Sigmoid colon (tissue), 7 donors: Measurements from ENCODE around the gene CTDP1. TPM values are rescaled to one million over a fixed set of nuclear protein-coding genes. Genes with fewer than 3 reads are reported as not detected.

Source experiments
- DNase-seq: peaks from one replicate; pipeline ENCODE4 v3.0.0-alpha.2; 2019
- H3K27ac ChIP-seq, 4 donors: fragments of 200-600 bp; sonication (generic); one replicate each; pipeline ENCODE4 v1.5.1; 2016 to 2019; ENCODE audit warnings: mild to moderate bottlenecking in 1 of 4
- H3K27me3 ChIP-seq, 3 donors: fragments of 200-600 bp; sonication (generic); one replicate each; pipeline ENCODE4 v1.5.1; 2019; ENCODE audit warnings: mild to moderate bottlenecking in 1 of 3
- H3K36me3 ChIP-seq, 4 donors: fragments of 200-600 bp; sonication (generic); one replicate each; pipeline ENCODE4 v1.5.1; 2016 to 2019
- H3K4me1 ChIP-seq, 4 donors: fragments of 200-600 bp; sonication (generic); one replicate each; pipeline ENCODE4 v1.5.1; 2017 to 2019
- H3K4me3 ChIP-seq, 4 donors: fragments of 200-600 bp; sonication (generic); one replicate each; pipeline ENCODE4 v1.5.1; 2017 to 2019; ENCODE audit warnings: mild to moderate bottlenecking in 2 of 4, moderate library complexity in 1 of 4
- H3K9me3 ChIP-seq, 4 donors: fragments of 200-600 bp in 3 of 4; sonication (generic) in 3 of 4; one replicate each; pipeline versions ENCODE4 v1.5.1 to v1.6.1; 2013 to 2019
- CTCF ChIP-seq, 4 experiments: fragments of 450-650 bp in 3 of 4; fragments of 200-600 bp in 1 of 4; IDR thresholded peaks; one replicate each; pipeline ENCODE4 v1.5.1; 2016 to 2019; ENCODE audit warnings: antibody characterized with exemption in 4 of 4, mild to moderate bottlenecking in 3 of 4, moderate library complexity in 2 of 4
- EP300 ChIP-seq, 4 donors: sonication (generic); formaldehyde crosslinking; IDR thresholded peaks; one replicate each; pipeline ENCODE4 v1.6.1; 2017; ENCODE audit warnings: antibody characterized with exemption in 4 of 4
- POLR2A ChIP-seq, 2 donors: fragments of 450-650 bp; IDR thresholded peaks; one replicate each; pipeline ENCODE4 v1.6.1; 2016; ENCODE audit warnings: antibody characterized with exemption in 2 of 2, mild to moderate bottlenecking in 2 of 2, moderate library complexity in 2 of 2
- POLR2AphosphoS5 ChIP-seq, 4 donors: sonication (generic); formaldehyde crosslinking; IDR thresholded peaks; one replicate each; pipeline ENCODE4 v1.6.1; 2017; ENCODE audit warnings: antibody characterized with exemption in 4 of 4
- WGBS, 2 donors: extraction: QIAGEN DNeasy Blood & Tissue Kit; methylation state at CpG; one replicate each; pipeline ENCODE4 v1.1.7; 2013; 5-methylcytosine and 5-hydroxymethylcytosine counted together
- intact Hi-C: fragments of 100-400 bp; cut with DNase I; formaldehyde crosslinking; loops from one replicate; pipeline ENCODE4 v1.15.1; 2023
- polyA plus RNA-seq, 3 donors: library from polyadenylated mRNA; stranded (reverse); fragments of 200-250 nt; gene quantifications; one replicate each; pipeline ENCODE4 v1.2.3, GENCODE V29; 2013
- total RNA-seq, 4 donors: library from RNA; depleted of rRNA; stranded (reverse); fragments of >200 nt; gene quantifications; one replicate each; pipeline ENCODE4 v1.1.0, GENCODE V29; 2016
- donor health status: healthy with polysubstance abuse.
- donor health status: Bipolar disorder and iron deficiency.
- donor health status: healthy.

CTDP1 gene
- total and polyA plus RNA-seq, 7 donors, result 11.1 to 25.9 (median 14.7) TPM

- intact Hi-C loops, result no loop called here
- H3K27ac ChIP-seq, result no peak overlapping the region
- H3K27me3 ChIP-seq, result peaks cover 3 to 49% (median 6%) of the 10 kb centered on the region in 3 donors
- no peaks in the 10 kb centered on the region for H3K36me3 ChIP-seq
- 71 to 75% methylated on average over 35 of the region's 35 CpGs for WGBS, 2 donors
- no peak overlapping the region for H3K4me3 ChIP-seq
- peak; percentile 63 for DNase-seq
- no peaks in the 10 kb centered on the region for H3K4me1 ChIP-seq
- peaks cover 0 to 13% (median 2%) of the 10 kb centered on the region in 4 donors for H3K9me3 ChIP-seq
- TF ChIP-seq POLR2A (IDR thresholded peaks at IDR 0.05) (no peak), EP300 (IDR thresholded peaks at IDR 0.05) (no peak), CTCF (IDR thresholded peaks at IDR 0.05) (no peak), POLR2AphosphoS5 (IDR thresholded peaks at IDR 0.05) (no peak)
These were observed 92.0 kb downstream of the CTDP1 start for GRCh38 chr18:79771446-79772107.

- WGBS, 2 donors, result 77 to 82% methylated on average over 38 of the region's 38 CpGs
- no peak for TF ChIP-seq POLR2AphosphoS5 (IDR thresholded peaks at IDR 0.05)
- no peak for TF ChIP-seq CTCF (IDR thresholded peaks at IDR 0.05)
- no peak for TF ChIP-seq EP300 (IDR thresholded peaks at IDR 0.05)
- no peak for TF ChIP-seq POLR2A (IDR thresholded peaks at IDR 0.05)
- H3K27ac ChIP-seq, result no peak overlapping the region
- intact Hi-C loops, result no loop called here
- no peaks in the 10 kb centered on the region for H3K36me3 ChIP-seq
- no peaks in the 10 kb centered on the region for H3K4me1 ChIP-seq
- no peak overlapping the region for H3K4me3 ChIP-seq
- peaks cover 0 to 13% (median 2%) of the 10 kb centered on the region in 4 donors for H3K9me3 ChIP-seq
- peak; percentile 50 for DNase-seq
- H3K27me3 ChIP-seq, result peaks cover 3 to 53% (median 6%) of the 10 kb centered on the region in 3 donors
These were observed 92.7 kb downstream of the CTDP1 start for GRCh38 chr18:79772108-79772864.

- peaks cover 0 to 5% (median 0%) of the 10 kb centered on the region in 4 donors for H3K9me3 ChIP-seq
- DNase-seq, result peak; percentile 38
- intact Hi-C loops, result no loop called here
- WGBS, 2 donors, result 92 to 93% methylated on average over 31 of the region's 31 CpGs
- no peaks in the 10 kb centered on the region for H3K36me3 ChIP-seq
- TF ChIP-seq CTCF (IDR thresholded peaks at IDR 0.05), result no peak
- TF ChIP-seq POLR2AphosphoS5 (IDR thresholded peaks at IDR 0.05), result no peak
- no peak for TF ChIP-seq POLR2A (IDR thresholded peaks at IDR 0.05)
- TF ChIP-seq EP300 (IDR thresholded peaks at IDR 0.05), result no peak
- no peak overlapping the region for H3K4me3 ChIP-seq
- H3K27ac ChIP-seq, result no peak overlapping the region
- H3K4me1 ChIP-seq, result no peaks in the 10 kb centered on the region
- H3K27me3 ChIP-seq, result peaks cover 3 to 53% (median 6%) of the 10 kb centered on the region in 3 donors
These were observed 93.5 kb downstream of the CTDP1 start for GRCh38 chr18:79772865-79773696.

GRCh38 chr18:79774111-79774510, 94.5 kb downstream of the CTDP1 start:
- intact Hi-C loops, result no loop called here
- Histone ChIP-seq H3K27ac (no peak overlapping the region), H3K36me3 (no peaks in the 10 kb centered on the region), H3K4me3 (no peak overlapping the region), H3K4me1 (no peaks in the 10 kb centered on the region), H3K27me3 (peaks cover 3 to 53% (median 6%) of the 10 kb centered on the region in 3 donors), H3K9me3 (peaks cover 0 to 3% (median 0%) of the 10 kb centered on the region in 4 donors)
- DNase-seq, result peak; percentile 14
- 72 to 83% methylated on average over 18 of the region's 18 CpGs for WGBS, 2 donors
- TF ChIP-seq CTCF (IDR thresholded peaks at IDR 0.05), result no peak
